ENCODE data around the gene CTNNA3.

The CTNNA3 gene

GRCh38 chr10:67327626-67328535 lies 368.1 kb downstream of the CTNNA3 start:
- no peak for DNase-seq (ENCODE audit: low read depth in 2 of 2)

- DNase-seq (ENCODE audit: low read depth in 2 of 2), result no peak
Measured at GRCh38 chr10:67319976-67320375, 376.0 kb downstream of the CTNNA3 start.

GRCh38 chr10:67308912-67309311 lies 387.1 kb downstream of the CTNNA3 start:
- DNase-seq (ENCODE audit: low read depth in 2 of 2), result no peak

GRCh38 chr10:67306588-67307205 lies 389.3 kb downstream of the CTNNA3 start:
- no peak for DNase-seq (ENCODE audit: low read depth in 2 of 2)

DNA sequence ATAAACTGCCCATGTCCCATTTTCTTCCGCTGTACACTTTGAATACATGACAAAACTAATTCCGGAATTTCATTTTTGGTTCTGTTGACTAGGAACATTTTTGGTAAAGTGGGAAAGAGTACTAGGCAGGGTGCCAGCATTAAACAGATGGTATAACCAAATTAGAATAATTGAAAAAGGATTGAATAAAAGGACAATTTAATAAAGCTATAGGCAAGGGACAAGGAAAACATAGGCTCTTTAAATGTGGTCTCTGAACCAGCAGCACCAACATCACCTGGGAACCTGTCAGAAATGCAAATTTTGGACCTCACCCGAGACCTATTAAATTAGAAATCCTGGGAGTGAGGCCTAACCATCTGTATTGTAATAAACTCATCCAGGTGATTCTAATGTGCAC lies 393.3 kb downstream of the CTNNA3 start:
- DNase-seq (ENCODE audit: low read depth in 2 of 2), result no peak

- no peak for DNase-seq (ENCODE audit: low read depth in 2 of 2)
Measured at GRCh38 chr10:67299761-67300160, 396.2 kb downstream of the CTNNA3 start.

GRCh38 chr10:67297637-67298181 lies 398.3 kb downstream of the CTNNA3 start:
- DNase-seq (ENCODE audit: low read depth in 2 of 2), result no peak

DNA sequence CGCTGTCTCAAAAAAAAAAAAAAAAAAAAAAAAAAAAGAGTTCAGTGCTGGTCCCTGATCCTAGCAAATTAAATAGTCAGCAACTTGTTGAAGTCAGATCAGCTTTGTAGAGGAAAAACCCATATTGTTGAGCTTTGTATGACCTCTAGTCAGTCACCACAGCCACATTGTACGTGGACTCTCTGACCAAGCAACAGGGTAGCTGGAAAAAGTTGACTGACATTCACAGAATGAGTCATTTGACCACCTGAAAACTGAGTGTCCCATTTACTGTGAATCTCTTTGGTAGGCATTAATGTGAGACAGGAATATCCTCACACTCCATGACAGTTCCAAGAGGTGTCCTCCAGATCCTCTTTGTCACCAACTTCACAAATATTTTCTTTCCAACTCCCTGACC lies 399.1 kb downstream of the CTNNA3 start:
- no peak for DNase-seq (ENCODE audit: low read depth in 2 of 2)

GRCh38 chr10:67288688-67289410 lies 407.1 kb downstream of the CTNNA3 start:
- no peak for DNase-seq (ENCODE audit: low read depth in 2 of 2)

- no peak for DNase-seq (ENCODE audit: low read depth in 2 of 2)
Measured at GRCh38 chr10:67284589-67284988, 411.4 kb downstream of the CTNNA3 start.

DNA sequence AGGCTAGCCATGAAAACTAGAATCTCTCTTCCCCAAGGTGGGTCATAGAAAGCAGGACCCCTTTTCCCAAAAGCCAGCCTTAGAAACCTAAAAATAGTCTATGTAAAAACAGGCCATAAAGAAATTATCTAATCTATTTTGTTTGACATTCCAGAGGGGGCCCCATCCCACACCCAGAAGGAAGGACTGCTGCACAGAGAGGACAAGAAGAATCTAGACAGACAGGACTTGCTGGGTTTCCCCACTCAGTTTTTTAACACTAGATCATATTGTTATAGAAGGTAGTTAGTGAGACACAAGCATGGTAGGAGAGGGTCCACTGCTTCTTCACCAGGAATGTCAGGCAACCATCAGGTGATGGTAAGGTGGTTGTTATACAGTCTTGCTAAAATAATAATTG lies 413.1 kb downstream of the CTNNA3 start:
- DNase-seq (ENCODE audit: low read depth in 2 of 2), result no peak

DNA sequence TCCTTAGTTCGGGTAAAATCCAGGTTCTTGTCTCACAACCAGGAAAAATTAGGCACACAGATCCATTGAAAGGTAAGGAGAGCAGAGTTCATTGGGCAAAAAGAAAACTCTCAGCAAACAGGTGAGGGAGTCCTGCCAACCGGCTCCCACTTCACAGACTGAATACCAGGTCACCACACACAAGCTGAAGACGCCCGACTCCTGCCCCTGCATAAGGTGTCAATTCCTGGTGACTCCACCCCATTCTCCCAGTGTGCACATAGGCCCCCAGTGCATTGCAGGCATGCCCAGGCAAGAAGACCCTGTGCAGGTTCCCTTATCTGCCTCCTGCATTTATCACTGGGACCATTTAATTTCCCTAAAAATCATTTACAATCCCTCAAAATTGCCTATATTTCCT lies 415.6 kb downstream of the CTNNA3 start:
- DNase-seq (ENCODE audit: low read depth in 2 of 2), result no peak

DNA sequence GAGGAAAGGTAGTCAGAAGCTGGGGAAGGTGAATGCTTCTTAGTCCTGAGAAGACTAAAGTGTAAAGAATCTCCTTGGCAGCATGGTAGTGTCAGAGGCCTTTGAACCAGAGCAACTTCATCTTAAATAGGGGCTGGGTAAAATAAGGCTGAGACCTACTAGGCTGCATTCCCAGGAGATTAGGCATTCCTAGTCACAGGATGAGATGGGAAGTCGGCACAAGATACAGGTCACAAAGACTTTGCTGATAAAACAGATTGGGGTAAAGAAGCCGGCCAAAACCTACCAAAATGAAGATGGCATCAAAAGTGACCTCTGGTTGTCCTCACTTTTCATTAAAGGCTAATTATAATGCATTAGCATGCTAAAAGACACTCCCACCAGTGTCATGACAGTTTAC lies 418.6 kb downstream of the CTNNA3 start:
- DNase-seq (ENCODE audit: low read depth in 2 of 2), result no peak

DNA sequence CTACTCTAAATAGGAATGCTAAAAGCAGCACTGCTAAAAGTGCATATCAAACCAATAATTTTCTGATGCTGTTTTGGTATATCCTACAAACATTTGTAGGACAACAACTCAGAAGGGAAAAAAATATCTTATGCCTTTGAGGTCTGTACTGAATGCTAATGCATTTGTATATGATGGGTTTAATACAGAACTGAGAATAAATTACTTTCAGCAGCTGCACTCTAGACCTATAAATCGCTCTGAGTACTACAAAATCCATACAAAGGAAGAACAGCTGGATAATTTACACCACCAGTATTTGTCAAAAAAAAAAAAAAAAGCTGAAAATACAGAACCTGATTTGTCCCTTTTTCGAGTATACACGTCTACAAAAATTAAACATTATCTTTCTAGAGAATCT lies 426.2 kb downstream of the CTNNA3 start:
- no peak for DNase-seq (ENCODE audit: low read depth in 2 of 2)

DNA sequence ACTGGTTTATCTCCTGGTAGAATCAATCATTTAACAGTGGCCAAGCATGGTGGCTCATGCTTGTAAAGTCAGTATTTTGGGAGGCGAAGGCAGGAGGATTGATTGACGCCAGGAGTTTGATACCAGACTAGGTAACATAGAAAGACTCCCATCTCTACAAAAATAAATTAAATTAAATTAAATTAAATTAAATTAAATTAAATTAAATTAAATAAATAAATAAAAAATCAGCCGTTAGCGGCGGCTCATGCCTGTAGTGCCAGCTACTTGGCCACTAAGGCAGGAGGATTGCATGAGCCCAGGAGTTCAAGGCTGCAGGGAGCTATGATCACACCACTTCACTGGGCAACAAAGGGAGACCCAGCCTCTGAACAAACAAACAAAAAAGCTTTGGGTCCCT lies 427.8 kb downstream of the CTNNA3 start:
- DNase-seq (ENCODE audit: low read depth in 2 of 2), result no peak

GRCh38 chr10:67262675-67263074 lies 433.3 kb downstream of the CTNNA3 start:
- no peak for DNase-seq (ENCODE audit: low read depth in 2 of 2)

GRCh38 chr10:67261300-67261797 lies 434.6 kb downstream of the CTNNA3 start:
- DNase-seq (ENCODE audit: low read depth in 2 of 2), result no peak

GRCh38 chr10:67259319-67259929 lies 436.6 kb downstream of the CTNNA3 start:
- no peak for DNase-seq (ENCODE audit: low read depth in 2 of 2)

- no peak for DNase-seq (ENCODE audit: low read depth in 2 of 2)
Measured at GRCh38 chr10:67257427-67258144, 438.4 kb downstream of the CTNNA3 start.

- no peak for DNase-seq (ENCODE audit: low read depth in 2 of 2)
Measured at GRCh38 chr10:67257018-67257417, 439.0 kb downstream of the CTNNA3 start.

DNA sequence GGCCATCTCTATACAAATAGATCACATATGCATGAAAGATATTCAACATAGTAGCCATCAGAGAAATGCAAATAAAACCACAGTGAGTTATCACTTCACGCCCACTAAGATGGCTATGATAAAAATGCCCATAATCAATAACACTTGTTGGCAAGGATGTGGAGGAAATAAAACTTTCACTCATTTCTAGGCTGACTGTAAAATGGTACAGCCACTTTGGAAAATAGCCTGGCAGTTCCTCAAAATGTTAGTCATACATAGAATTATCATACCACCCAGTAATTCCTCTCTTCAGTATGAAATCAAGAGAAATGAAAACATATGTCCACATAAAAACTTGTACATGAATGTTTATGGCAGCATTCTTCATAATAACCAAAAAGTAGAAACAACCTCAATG lies 445.3 kb downstream of the CTNNA3 start:
- DNase-seq (ENCODE audit: low read depth in 2 of 2), result no peak
